Measurements from ENCODE around the gene CRYBG2. TPM values are rescaled to one million over a fixed set of nuclear protein-coding genes. Genes with fewer than 3 reads are reported as not detected.
"Not testable (repeated sequence)": the region's sequence is repeated elsewhere in the genome, so short reads cannot be mapped to it uniquely, and the experiment has no call there.

The CRYBG2 gene
- polyA plus RNA-seq, 1 donor from 2014 or later, result 2.5 TPM

DNA sequence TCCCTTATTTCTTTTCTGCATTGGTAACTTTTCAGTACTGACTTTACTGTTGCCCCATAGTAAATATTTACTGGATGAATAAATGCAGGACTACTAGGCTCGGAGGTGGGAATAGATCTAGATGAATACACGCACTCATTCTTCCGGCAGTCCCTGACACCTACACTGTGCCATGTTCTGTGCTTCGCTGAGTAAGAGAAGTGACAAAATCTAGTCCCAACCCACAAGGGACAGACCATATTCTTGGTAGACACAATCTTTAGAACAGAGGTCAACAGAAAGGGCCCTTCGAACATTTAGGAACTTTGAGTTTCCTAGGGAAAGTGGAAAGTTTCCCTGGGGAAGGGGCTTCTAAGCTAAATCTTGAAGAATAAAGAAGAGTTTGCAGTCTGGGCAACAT lies 39.4 kb downstream of the CRYBG2 start:
- no peaks in the 10 kb centered on the region for H3K36me3 ChIP-seq (ENCODE audit: insufficient read depth, low read length)
- no peaks in the 10 kb centered on the region for H3F3A ChIP-seq (ENCODE audit: insufficient read depth, low read length, poor library complexity, severe bottlenecking)
- H3K9ac ChIP-seq (ENCODE audit: low read length), result no peak overlapping the region
- H3K9me2 ChIP-seq (ENCODE audit: insufficient read depth, low read length), result no peaks in the 10 kb centered on the region
- no peaks in the 10 kb centered on the region for H3K9me3 ChIP-seq (ENCODE audit: low read length)
- H3K27me3 ChIP-seq (ENCODE audit: insufficient read depth, low read depth, low read length), result no peaks in the 10 kb centered on the region
- no peak overlapping the region for H3K27ac ChIP-seq (ENCODE audit: low read length)
- no peaks in the 10 kb centered on the region for H3K79me2 ChIP-seq (replicated peaks; ENCODE audit: insufficient read depth, low read length)
- TF ChIP-seq, protein P1, sequence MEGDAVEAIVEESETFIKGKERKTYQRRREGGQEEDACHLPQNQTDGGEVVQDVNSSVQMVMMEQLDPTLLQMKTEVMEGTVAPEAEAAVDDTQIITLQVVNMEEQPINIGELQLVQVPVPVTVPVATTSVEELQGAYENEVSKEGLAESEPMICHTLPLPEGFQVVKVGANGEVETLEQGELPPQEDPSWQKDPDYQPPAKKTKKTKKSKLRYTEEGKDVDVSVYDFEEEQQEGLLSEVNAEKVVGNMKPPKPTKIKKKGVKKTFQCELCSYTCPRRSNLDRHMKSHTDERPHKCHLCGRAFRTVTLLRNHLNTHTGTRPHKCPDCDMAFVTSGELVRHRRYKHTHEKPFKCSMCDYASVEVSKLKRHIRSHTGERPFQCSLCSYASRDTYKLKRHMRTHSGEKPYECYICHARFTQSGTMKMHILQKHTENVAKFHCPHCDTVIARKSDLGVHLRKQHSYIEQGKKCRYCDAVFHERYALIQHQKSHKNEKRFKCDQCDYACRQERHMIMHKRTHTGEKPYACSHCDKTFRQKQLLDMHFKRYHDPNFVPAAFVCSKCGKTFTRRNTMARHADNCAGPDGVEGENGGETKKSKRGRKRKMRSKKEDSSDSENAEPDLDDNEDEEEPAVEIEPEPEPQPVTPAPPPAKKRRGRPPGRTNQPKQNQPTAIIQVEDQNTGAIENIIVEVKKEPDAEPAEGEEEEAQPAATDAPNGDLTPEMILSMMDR (IDR thresholded peaks at IDR 0.05; ENCODE audit: poor library complexity, severe bottlenecking), result no peak
- TF ChIP-seq SMC3 (conservative IDR thresholded peaks at IDR 0.05; ENCODE audit: poor library complexity) (no peak), REST (IDR thresholded peaks at IDR 0.05; ENCODE audit: borderline replicate concordance) (no peak), POLR2AphosphoS5 (IDR thresholded peaks at IDR 0.05) (no peak), RAD21 (conservative IDR thresholded peaks at IDR 0.05) (no peak), EP300 (conservative IDR thresholded peaks at IDR 0.05; ENCODE audit: poor library complexity, severe bottlenecking) (no peak), TAF1 (IDR thresholded peaks at IDR 0.05; ENCODE audit: low read depth) (no peak), EZH2 (IDR thresholded peaks at IDR 0.05; ENCODE audit: borderline replicate concordance, insufficient read depth, low read length, poor library complexity, severe bottlenecking) (no peak), MXI1 (conservative IDR thresholded peaks at IDR 0.05; ENCODE audit: poor library complexity, severe bottlenecking) (no peak)
- no peaks in the 10 kb centered on the region for H4K20me1 ChIP-seq (ENCODE audit: insufficient read depth)
- H3K4me2 ChIP-seq (ENCODE audit: low read length), result no peak overlapping the region
- H3K4me3 ChIP-seq (ENCODE audit: low read length), result no peak overlapping the region
- no peak overlapping the region for H2AFZ ChIP-seq (ENCODE audit: low read depth, low read length)

DNA sequence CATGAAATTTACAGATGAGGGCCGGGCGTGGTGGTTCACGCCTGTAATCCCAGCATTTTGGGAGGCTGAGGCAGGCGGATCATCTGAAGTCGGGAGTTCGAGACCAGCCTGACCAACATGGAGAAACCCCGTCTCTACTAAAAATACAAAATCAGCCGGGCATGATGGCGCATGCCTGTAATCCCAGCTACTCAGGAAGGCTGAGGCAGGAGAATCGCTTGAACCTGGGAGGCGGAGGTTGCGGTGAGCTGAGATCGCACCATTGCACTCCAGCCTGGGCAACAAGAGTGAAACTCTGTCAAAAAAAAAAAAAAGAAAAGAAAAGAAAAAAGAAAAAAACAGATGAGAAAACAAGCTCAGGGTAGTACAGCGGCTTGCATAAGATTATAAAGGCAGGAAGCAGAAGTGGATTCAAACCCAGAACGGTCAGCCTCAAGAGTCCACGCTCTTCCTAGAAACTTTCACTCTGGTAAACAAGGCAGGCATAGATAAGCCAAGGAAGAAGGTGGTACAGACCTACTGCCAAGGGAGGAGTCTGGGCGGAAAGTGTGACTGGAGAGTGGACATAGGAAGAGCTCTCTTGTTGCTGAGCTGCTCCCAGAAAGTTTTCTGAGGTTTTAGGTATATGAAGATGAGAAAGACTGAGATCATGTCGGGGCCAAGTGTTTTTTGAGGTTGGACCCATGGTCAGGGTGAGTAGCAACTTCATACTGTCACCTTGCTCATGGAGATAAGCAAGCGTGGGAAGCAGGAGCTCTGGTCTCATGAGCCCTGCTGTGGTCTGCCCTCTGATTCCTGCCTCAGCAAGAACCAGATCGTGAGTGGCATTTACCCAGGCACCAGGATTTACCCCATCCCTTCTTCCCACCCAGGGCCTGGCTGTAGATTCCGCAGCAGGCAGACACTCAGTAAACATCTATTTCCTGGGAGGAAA lies 45.7 kb downstream of the CRYBG2 start:
- H3K9me3 ChIP-seq (ENCODE audit: low read length); H3K27me3 ChIP-seq (ENCODE audit: insufficient read depth, low read depth, low read length); H3K4me2 ChIP-seq (ENCODE audit: low read length); H3K9me2 ChIP-seq (ENCODE audit: insufficient read depth, low read length); H2AFZ ChIP-seq (ENCODE audit: low read depth, low read length); H3K4me3 ChIP-seq (ENCODE audit: low read length); H3K9ac ChIP-seq (ENCODE audit: low read length); H3K27ac ChIP-seq (ENCODE audit: low read length); H3K36me3 ChIP-seq (ENCODE audit: insufficient read depth, low read length); H4K20me1 ChIP-seq (ENCODE audit: insufficient read depth); H3F3A ChIP-seq (ENCODE audit: insufficient read depth, low read length, poor library complexity, severe bottlenecking): not testable (repeated sequence)
- H3K79me2 ChIP-seq (replicated peaks; ENCODE audit: insufficient read depth, low read length), result peaks cover 12% of the 10 kb centered on the region

Measured in neural cell (in vitro differentiated cells).